HUES64 (cell line): ENCODE data around the gene RGS13. TPM values are rescaled to one million over a fixed set of nuclear protein-coding genes. Genes with fewer than 3 reads are reported as not detected.

Source experiments
- H3K27ac ChIP-seq: 2 replicates; pipeline ENCODE4 v1.7.0; 2013; ENCODE audit warnings: low read depth, low read length, inconsistent platforms
- H3K27me3 ChIP-seq: 2 replicates; pipeline ENCODE4 v1.6.1; 2013; ENCODE audit warnings: mild to moderate bottlenecking, low read length; ENCODE audit not compliant: insufficient read depth
- H3K36me3 ChIP-seq: 2 replicates; pipeline ENCODE4 v1.6.1; 2013; ENCODE audit warnings: mild to moderate bottlenecking, low read length; ENCODE audit not compliant: insufficient read depth
- H3K4me1 ChIP-seq: 2 replicates; pipeline ENCODE4 v1.6.1; 2013; ENCODE audit warnings: mild to moderate bottlenecking, low read length, moderate library complexity; ENCODE audit not compliant: insufficient read depth
- H3K4me3 ChIP-seq: 2 replicates; pipeline ENCODE4 v1.5.1; 2013; ENCODE audit warnings: mild to moderate bottlenecking, low read length, moderate library complexity
- H3K9ac ChIP-seq: 2 replicates; pipeline ENCODE4 v1.6.1; 2013; ENCODE audit warnings: mild to moderate bottlenecking, low read depth, low read length
- H3K9me3 ChIP-seq: 2 replicates; pipeline ENCODE4 v1.6.1; 2013; ENCODE audit warnings: low read depth, low read length; ENCODE audit not compliant: insufficient read depth
- WGBS: fragments of 150-250, 120-280 bp; methylation state at CpG from one replicate; pipeline ENCODE4 v1.1.7; 2013; ENCODE audit warnings: missing lambda C conversion rate; 5-methylcytosine and 5-hydroxymethylcytosine counted together
- polyA plus RNA-seq, 2 experiments: library from polyadenylated mRNA; stranded (reverse); fragments of 50-300 nt; gene quantifications; one replicate each; pipeline ENCODE4 v1.2.3, GENCODE V29; 2013

The RGS13 gene, protein sequence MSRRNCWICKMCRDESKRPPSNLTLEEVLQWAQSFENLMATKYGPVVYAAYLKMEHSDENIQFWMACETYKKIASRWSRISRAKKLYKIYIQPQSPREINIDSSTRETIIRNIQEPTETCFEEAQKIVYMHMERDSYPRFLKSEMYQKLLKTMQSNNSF
- 0.45 TPM for polyA plus RNA-seq (2013, experiment 1 of 2)
- polyA plus RNA-seq (2013, experiment 2 of 2): not detected

DNA sequence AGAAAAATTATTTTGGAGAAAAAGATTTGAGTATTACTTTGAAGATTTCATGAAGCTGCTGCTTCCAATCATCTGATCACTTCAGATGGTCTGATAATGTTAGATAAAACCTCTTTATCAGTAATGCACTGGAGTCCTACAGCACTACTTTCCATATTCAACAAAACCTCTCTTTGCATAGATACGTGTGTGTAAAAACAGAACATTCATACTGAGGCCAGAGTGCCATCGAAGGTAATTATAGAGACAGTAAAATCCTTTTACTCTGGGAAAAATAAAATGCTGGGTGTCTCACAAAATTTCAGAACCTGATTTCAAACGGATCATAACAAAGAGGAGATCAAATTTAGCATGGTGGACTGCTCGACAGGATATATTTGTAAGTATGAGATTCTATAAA, at the start of gene RGS13:
Gene RGS13, plus strand, starts transcription at position 209 of the 400 bp plus-strand sequence. CDS start 8,188 bp downstream, outside the sequence.
- WGBS: 98% methylated on average over 4 of the region's 4 CpGs
- no peak within 1 kb of the TSS for H3K27ac ChIP-seq
- H3K9me3 ChIP-seq: no peaks in the 10 kb centered on the region
- H3K9ac ChIP-seq: no peak within 1 kb of the TSS
- H3K4me1 ChIP-seq: peaks cover 9% of the 10 kb centered on the region; the same call in 1 of the 2 replicates
- no peaks in the 10 kb centered on the region for H3K36me3 ChIP-seq
- no peaks in the 10 kb centered on the region for H3K27me3 ChIP-seq
- no peak within 1 kb of the TSS for H3K4me3 ChIP-seq

DNA sequence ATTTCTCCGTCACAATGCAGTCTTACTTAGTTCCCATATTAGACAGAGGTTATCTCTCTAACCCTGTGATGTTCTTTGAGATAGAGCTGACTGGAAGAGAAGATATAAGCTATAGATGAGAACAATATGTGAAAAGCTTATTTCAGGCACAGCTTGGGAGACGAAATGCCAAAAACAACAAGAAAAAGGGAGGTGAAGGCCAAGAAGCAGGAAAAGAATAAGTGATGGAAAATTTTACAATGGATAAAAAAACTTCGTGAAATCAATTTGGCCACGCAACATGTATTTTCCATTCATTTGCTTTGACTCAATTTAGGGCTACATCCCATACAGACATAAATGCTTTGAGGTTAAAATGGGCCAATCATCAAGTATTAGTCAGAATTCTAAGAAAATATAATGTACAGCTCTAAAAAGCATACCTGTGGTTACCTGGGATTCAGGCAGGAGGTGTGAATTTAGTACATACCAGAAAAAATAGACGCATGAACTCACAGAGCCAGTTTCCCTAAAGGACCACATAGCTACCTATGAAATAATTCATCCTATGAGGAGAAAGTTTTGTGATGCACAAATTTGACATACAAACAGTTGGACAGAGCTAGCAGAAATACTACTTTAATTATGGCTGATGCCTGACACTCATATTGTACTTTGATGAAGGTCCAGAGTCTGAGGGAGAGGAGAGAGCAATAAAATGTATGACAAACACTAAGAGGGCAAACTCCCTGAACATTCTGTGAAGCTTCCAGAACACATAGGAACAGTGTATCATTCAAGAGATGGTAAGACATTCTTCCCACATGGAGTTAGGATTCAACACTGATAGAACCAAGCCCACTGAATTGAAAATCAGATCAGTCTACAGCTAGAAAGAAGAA, 48.3 kb upstream of the RGS13 start:
- Histone ChIP-seq H3K4me3 (no peak overlapping the region), H3K36me3 (no peaks in the 10 kb centered on the region), H3K27me3 (no peaks in the 10 kb centered on the region), H3K4me1 (no peaks in the 10 kb centered on the region), H3K9me3 (no peaks in the 10 kb centered on the region), H3K9ac (no peak overlapping the region), H3K27ac (no peak overlapping the region)
- 91% methylated on average over 3 of the region's 5 CpGs for WGBS

DNA sequence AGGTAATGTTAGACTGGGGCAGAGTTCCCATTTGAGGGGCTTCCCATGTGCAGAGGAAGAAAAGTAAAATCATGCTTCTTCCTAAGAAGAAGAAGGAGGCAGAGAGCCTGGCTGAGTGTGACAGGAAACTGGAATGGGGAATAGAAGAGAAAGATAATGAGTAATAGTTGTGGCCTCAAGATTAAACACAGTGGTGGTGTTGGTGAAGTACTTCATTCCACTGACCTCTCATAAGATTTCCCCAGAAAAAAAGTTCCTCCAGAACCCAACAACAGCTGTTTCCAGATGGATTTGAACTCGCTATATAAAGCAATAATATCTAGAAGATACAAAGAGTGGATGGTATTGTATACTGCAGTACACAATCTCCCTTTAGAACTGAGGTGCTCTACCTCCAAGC, 47.4 kb upstream of the RGS13 start:
- no peaks in the 10 kb centered on the region for H3K4me1 ChIP-seq
- no peaks in the 10 kb centered on the region for H3K36me3 ChIP-seq
- no peaks in the 10 kb centered on the region for H3K9me3 ChIP-seq
- H3K27me3 ChIP-seq: no peaks in the 10 kb centered on the region
- H3K4me3 ChIP-seq: no peak overlapping the region
- WGBS: 100% methylated on average over 1 of the region's 1 CpG
- no peak overlapping the region for H3K27ac ChIP-seq
- H3K9ac ChIP-seq: no peak overlapping the region

DNA sequence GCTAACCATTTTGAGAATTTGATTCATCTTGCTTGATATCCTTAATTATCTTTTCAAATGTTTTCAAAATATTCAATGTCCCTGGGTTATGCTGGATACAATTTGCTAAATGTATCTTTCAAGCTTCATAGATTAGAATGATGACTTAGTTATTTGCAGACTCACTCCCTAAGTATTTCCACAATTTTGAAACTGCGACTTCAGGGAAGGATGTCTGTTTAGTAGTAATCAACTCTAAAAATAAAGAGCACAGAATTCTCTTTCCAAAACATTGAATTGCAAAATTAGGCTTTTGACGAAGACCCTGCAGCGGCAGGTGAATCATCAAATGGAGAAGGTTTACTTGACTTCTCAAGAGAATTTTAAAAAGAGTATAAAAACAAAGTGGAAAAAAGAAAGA, 46.1 kb upstream of the RGS13 start:
- no peaks in the 10 kb centered on the region for H3K4me1 ChIP-seq
- no peak overlapping the region for H3K9ac ChIP-seq
- H3K27ac ChIP-seq: no peak overlapping the region
- H3K9me3 ChIP-seq: no peaks in the 10 kb centered on the region
- H3K4me3 ChIP-seq: no peak overlapping the region
- no peaks in the 10 kb centered on the region for H3K27me3 ChIP-seq
- H3K36me3 ChIP-seq: no peaks in the 10 kb centered on the region
- 85% methylated on average over 2 of the region's 3 CpGs for WGBS

DNA sequence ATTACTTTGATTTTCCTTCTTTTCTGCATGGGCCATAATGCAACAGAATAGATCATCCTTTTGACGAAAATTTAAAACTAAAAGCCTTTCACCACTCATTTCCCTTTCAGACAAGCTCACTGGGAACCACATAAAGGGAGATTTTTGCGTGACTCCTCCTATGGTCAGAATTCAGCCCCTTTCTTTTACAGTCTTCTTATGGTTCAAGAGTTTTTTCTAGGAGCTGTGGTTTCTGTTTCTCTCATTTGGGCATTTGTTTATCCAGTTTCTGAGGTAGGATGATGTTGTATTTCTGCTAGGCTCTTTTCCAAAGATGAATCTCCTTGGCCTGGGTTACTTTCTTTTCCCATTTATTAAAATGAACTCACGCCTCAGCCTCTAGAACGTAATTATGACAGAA, 43.4 kb upstream of the RGS13 start:
- H3K9me3 ChIP-seq: no peaks in the 10 kb centered on the region
- H3K4me1 ChIP-seq: no peaks in the 10 kb centered on the region
- no peak overlapping the region for H3K9ac ChIP-seq
- no peaks in the 10 kb centered on the region for H3K27me3 ChIP-seq
- H3K27ac ChIP-seq: no peak overlapping the region
- no peak overlapping the region for H3K4me3 ChIP-seq
- WGBS: 80% methylated on average over 4 of the region's 4 CpGs
- H3K36me3 ChIP-seq: no peaks in the 10 kb centered on the region

DNA sequence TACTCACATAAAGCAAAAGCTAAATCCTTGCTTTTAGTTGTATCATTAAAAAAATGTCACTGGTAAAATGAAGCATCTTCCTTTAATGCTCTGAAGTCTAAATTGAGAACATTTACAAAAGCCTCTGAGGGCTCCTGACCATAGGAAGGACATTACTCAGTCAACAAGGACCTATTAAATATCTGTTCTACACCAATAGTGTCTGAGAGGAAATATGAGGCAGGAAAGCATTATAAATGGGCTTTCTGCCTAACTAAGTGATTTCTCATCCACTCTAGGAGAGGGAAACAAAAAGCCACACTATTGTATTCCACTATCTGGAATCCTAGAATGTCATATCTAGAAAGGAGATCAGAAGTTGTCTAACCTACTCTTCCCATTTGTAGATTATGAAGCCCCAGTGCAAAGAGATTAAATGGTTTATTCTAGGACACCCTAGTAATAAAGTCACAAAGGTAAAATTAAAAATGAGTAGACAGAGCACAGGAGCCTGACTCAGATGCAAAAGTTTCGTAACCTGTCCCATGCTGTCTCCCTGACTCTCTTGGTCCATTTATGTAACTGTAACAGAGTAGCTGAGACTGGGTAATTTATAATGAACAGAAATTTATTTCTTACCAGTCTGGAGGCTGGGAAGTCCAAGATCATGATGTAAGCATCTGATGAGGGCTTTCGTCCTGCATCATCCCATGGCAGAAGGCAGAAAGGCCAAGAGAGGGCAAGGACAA, 42.8 kb upstream of the RGS13 start:
- no peak overlapping the region for H3K4me3 ChIP-seq

DNA sequence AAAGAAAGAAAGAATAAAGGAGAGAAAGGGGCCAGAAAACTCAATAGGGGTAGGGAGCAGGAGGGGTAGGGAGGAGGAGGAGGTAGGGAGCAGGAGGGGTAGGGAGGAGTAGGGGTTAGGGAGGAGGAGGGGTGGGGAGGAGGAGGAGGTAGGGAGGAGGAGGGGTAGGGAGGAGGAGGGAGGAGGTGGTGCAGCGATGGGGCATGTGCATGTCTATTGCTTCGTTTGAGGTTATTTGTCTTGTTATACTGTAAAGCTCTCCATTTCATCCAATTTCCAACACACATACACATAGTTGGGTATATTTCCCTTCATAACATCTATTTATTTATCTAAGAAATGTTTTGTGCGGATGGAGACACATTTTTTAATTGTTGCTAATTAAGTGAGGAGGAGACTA, 40.6 kb upstream of the RGS13 start:
- H3K4me1 ChIP-seq: no peaks in the 10 kb centered on the region
- no peak overlapping the region for H3K9ac ChIP-seq
- 86% methylated on average over 1 of the region's 3 CpGs for WGBS

More for the DNA sequence above, 42.8 kb upstream of the RGS13 start:
- Histone ChIP-seq H3K9me3 (no peaks in the 10 kb centered on the region), H3K9ac (no peak overlapping the region), H3K4me1 (no peaks in the 10 kb centered on the region), H3K27me3 (no peaks in the 10 kb centered on the region), H3K27ac (no peak overlapping the region), H3K36me3 (no peaks in the 10 kb centered on the region)
- WGBS: 94% methylated on average over 2 of the region's 2 CpGs

DNA sequence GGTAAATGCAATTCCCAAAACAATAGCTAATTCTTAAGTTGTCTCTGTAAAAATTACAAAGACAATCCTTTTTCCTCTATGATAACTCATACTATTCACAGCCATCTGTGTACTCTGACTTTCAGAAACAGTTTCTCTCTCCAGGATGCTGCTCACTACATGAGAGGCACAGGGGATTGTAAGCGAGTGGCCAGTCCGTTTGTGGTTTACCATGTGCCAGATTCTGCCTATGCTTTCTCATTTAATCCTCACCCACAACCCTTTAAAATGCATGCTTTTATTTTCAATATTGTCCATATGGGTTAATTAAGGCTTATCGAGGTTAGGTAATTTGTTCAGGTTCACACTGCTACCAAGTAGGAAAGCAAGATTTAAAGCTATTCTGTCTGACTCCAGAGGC, 37.4 kb upstream of the RGS13 start:
- Histone ChIP-seq H3K4me3 (no peak overlapping the region), H3K27ac (no peak overlapping the region), H3K9ac (no peak overlapping the region), H3K27me3 (no peaks in the 10 kb centered on the region), H3K9me3 (no peaks in the 10 kb centered on the region), H3K4me1 (no peaks in the 10 kb centered on the region), H3K36me3 (no peaks in the 10 kb centered on the region)
- WGBS: 94% methylated on average over 3 of the region's 3 CpGs

More for the DNA sequence above, 40.6 kb upstream of the RGS13 start:
- no peak overlapping the region for H3K4me3 ChIP-seq
- no peak overlapping the region for H3K27ac ChIP-seq
- no peaks in the 10 kb centered on the region for H3K36me3 ChIP-seq
- no peaks in the 10 kb centered on the region for H3K9me3 ChIP-seq
- no peaks in the 10 kb centered on the region for H3K27me3 ChIP-seq

DNA sequence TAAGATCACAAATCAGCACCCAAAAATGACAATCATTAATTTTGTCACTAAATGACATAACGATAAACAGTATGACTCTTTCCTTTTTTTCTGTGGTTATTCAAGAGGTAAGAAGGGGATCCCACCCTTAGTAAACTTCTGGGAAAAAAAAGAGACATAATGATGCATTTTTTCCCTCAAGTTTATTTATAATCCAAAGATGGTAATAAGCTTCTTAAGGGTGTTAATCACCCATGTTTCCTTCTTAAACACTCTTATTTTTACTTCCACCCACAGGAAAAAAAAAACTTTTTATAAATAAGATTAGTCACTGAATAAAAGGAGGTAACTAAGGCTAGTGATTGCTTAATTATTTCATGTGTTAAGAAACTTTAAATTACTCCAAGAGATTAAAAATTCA, 35.7 kb upstream of the RGS13 start:
- Histone ChIP-seq H3K27ac (no peak overlapping the region), H3K9ac (no peak overlapping the region), H3K9me3 (no peaks in the 10 kb centered on the region), H3K36me3 (no peaks in the 10 kb centered on the region), H3K4me3 (no peak overlapping the region), H3K27me3 (no peaks in the 10 kb centered on the region), H3K4me1 (no peaks in the 10 kb centered on the region)
- WGBS: no CpG with 5 or more reads among the region's 1 CpG

DNA sequence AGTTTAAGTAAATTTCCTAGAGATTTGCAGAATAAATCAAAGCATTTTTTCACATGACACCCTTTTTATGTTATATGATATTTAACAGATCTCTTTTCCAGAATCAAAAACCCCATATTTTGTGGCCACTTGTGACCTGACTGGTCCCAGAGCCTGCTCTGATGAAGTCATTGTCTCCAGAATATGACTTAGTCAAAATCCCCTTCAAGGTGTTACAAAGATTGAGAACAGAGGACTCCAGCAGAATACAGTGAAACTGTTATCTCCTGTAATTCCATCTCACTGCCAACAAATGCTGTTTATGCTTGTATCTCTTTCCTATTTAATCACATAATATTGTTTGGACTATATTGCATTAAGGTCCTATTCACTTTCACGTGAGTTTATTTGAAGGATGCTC, 34.8 kb upstream of the RGS13 start:
- no CpG with 5 or more reads among the region's 1 CpG for WGBS
- Histone ChIP-seq H3K9ac (no peak overlapping the region), H3K27me3 (no peaks in the 10 kb centered on the region), H3K9me3 (no peaks in the 10 kb centered on the region), H3K4me3 (no peak overlapping the region), H3K4me1 (no peaks in the 10 kb centered on the region), H3K27ac (no peak overlapping the region), H3K36me3 (no peaks in the 10 kb centered on the region)

DNA sequence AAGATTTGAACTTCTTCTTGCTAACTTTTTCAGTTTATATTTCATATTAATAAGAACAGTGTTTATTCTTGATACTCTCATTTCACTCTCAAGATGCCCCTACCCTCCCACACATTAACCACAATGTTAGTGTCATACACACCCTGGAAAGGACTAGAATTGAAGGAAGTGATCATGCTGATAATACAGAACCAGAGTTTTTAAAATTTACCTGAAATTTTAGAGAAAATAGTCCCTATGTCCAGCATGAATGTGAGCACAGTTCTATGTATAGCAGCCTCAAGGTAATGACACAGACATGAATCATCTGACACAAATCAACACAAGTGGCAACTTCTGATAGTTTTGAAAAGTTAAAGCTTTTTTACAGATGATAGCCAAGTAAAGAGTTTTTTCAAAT, 34.4 kb upstream of the RGS13 start:
- Histone ChIP-seq H3K4me1 (no peaks in the 10 kb centered on the region), H3K27me3 (no peaks in the 10 kb centered on the region), H3K4me3 (no peak overlapping the region), H3K9me3 (no peaks in the 10 kb centered on the region), H3K27ac (no peak overlapping the region), H3K9ac (no peak overlapping the region), H3K36me3 (no peaks in the 10 kb centered on the region)
